Gastrocnemius medialis (tissue), 4 donors: Measurements from ENCODE around the gene MYOM1.

Experiments used
- POLR2A ChIP-seq, 2 donors: fragments of 450-650 bp; IDR thresholded peaks; one replicate each; pipeline ENCODE4 v1.6.1; 2017; ENCODE audit warnings: antibody characterized with exemption in 2 of 2, mild to moderate bottlenecking in 2 of 2, moderate library complexity in 2 of 2
- TF ChIP-seq, protein P1 (sequence below), 5 experiments: fragments of 450-650 bp in 3 of 5; fragments of 200-600 bp in 2 of 5; sonication (generic) in 2 of 5; IDR thresholded peaks in 4 of 5; conservative IDR thresholded peaks in 1 of 5; 1 replicate in 4 of 5; 2 replicates in 1 of 5; pipeline ENCODE4 v1.5.1; 2016 to 2019; ENCODE audit warnings: antibody characterized with exemption in 5 of 5, mild to moderate bottlenecking in 3 of 5, moderate library complexity in 3 of 5

DNA sequence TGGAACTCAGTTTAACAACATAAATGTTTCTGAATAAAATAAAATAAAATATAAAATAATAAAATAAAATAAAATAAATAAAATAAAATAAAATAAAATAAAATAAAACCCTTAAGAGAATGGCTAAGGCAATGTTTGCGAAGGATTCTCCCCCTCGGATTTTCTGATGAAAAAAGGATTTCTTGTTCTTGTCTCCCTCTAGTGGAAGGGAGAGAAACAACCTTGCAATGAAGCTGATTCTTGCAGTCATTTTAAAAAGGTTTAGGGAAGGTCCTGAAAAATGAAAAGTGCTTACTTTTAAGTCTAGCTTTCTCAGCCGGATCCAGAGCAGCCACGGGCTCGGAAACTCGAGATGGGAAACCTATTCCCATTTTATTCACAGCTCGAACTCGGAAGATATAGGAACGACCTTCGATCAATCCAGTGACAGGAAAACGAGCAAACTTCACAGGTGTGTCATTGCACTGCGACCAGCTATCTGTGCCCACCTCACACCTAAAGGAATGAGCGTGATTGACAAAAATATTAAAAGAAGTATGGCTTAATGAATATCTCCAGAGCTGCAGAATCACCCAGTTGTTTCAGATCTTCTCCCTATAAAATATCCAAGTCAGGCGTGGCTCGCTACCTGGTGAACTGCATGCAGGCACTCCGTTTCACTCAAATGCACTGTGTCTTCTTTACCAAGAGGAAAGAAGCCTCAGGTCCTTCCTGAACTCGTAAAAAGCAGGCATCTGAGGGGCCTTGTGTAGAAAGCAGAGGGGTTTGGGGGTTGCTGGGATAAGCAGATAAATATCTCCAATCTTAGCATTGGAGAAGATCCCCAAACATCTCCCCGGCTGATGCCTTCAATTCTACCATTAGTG is 68.1 kb downstream of the MYOM1 start:
- TF ChIP-seq POLR2A (IDR thresholded peaks at IDR 0.05) = no peak
- TF ChIP-seq, protein P1, sequence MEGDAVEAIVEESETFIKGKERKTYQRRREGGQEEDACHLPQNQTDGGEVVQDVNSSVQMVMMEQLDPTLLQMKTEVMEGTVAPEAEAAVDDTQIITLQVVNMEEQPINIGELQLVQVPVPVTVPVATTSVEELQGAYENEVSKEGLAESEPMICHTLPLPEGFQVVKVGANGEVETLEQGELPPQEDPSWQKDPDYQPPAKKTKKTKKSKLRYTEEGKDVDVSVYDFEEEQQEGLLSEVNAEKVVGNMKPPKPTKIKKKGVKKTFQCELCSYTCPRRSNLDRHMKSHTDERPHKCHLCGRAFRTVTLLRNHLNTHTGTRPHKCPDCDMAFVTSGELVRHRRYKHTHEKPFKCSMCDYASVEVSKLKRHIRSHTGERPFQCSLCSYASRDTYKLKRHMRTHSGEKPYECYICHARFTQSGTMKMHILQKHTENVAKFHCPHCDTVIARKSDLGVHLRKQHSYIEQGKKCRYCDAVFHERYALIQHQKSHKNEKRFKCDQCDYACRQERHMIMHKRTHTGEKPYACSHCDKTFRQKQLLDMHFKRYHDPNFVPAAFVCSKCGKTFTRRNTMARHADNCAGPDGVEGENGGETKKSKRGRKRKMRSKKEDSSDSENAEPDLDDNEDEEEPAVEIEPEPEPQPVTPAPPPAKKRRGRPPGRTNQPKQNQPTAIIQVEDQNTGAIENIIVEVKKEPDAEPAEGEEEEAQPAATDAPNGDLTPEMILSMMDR (IDR thresholded peaks at IDR 0.05 in 4 of 5, conservative IDR thresholded peaks at IDR 0.05 in 1 of 5) = peak; percentile 45 to 84 (median 61)
